ENCODE data around the gene OR10H3. TPM values are rescaled to one million over a fixed set of nuclear protein-coding genes. Genes with fewer than 3 reads are reported as not detected.

OR10H3 gene
- total and polyA plus RNA-seq, 2 of the 13 experiments (the other 11 are each of a cell fraction or from before 2014, with no cell fraction given): not detected

GRCh38 chr19:15722956-15723355, 14.8 kb upstream of the OR10H3 start:
- Histone ChIP-seq H3K4me2 (ENCODE audit: low read depth, low read length) (no peak overlapping the region), H4K20me1 (ENCODE audit: insufficient read depth, low read length) (no peaks in the 10 kb centered on the region), H3K27ac (ENCODE audit: extremely low read length, insufficient read depth, low read length) (no peak overlapping the region), H3K36me3 (replicated peaks in 1 of 2; ENCODE audit: control insufficient read depth in 1 of 2, insufficient read depth in 2 of 2, low read length in 2 of 2) (no peaks in the 10 kb centered on the region), H3K4me3 (replicated peaks in 1 of 3; ENCODE audit: insufficient read depth in 1 of 3, low read depth in 2 of 3, low read length in 3 of 3) (no peak overlapping the region), H3K79me2 (ENCODE audit: insufficient read depth, low read length) (no peaks in the 10 kb centered on the region), H3K9me3 (ENCODE audit: low read length) (no peaks in the 10 kb centered on the region), H3K4me1 (ENCODE audit: insufficient read depth, low read length) (no peaks in the 10 kb centered on the region), H2AFZ (ENCODE audit: low read length) (no peak overlapping the region), H3K9ac (ENCODE audit: insufficient read depth, low read depth, low read length) (no peak overlapping the region), H3K27me3 (ENCODE audit: control insufficient read depth in 1 of 2, insufficient read depth in 2 of 2, low read length in 2 of 2) (no peaks in the 10 kb centered on the region)
- 57% methylated on average over 17 of the region's 25 CpGs for WGBS (ENCODE audit: low lambda C conversion rate)
- no peak for FAIRE-seq
- ATAC-seq: no peak
- no TSS peak for BruUV-seq (replicated peaks)
- in situ Hi-C loops (cut with HindIII; ENCODE audit: extremely low pct_ligation_motif_present, low pct_unique_long_range_greater_than_20kb): no loop called here
- intact Hi-C loops (cut with micrococcal nuclease; ENCODE audit: unreplicated experiment): no loop called here
- DNase-seq (ENCODE audit: low spot score): no peak
- ChIA-PET CTCF (ENCODE audit: low intra/inter-chr PET ratio, low total read pairs) (no interaction called here), POLR2A (no interaction called here)
- TF ChIP-seq SIN3A (IDR thresholded peaks at IDR 0.05; ENCODE audit: borderline replicate concordance, low read depth, low read length): no peak
- no peak for TF ChIP-seq ETV6 (CRISPR knock-in tag; conservative IDR thresholded peaks at IDR 0.05)
- no peak for TF ChIP-seq NFATC3 (CRISPR knock-in tag; IDR thresholded peaks at IDR 0.05)
- no peak for TF ChIP-seq BRD4 (CRISPR knock-in tag; IDR thresholded peaks at IDR 0.05)
- no peak for TF ChIP-seq ZNF432 (CRISPR knock-in tag; IDR thresholded peaks at IDR 0.05; ENCODE audit: borderline replicate concordance)
- TF ChIP-seq ZNF331 (CRISPR knock-in tag; IDR thresholded peaks at IDR 0.05): no peak
- TF ChIP-seq PHF20 (CRISPR knock-in tag; IDR thresholded peaks at IDR 0.05): no peak
- no peak for TF ChIP-seq PLRG1 (conservative IDR thresholded peaks at IDR 0.05)
- TF ChIP-seq ZNF329 (CRISPR knock-in tag; IDR thresholded peaks at IDR 0.05; ENCODE audit: low read depth): no peak
- TF ChIP-seq PRPF4 (IDR thresholded peaks at IDR 0.05; ENCODE audit: low read depth, low read length, poor library complexity, severe bottlenecking): no peak

- ChIA-PET POLR2A (no interaction called here), CTCF (ENCODE audit: low intra/inter-chr PET ratio, low total read pairs) (no interaction called here)
- in situ Hi-C loops (cut with HindIII; ENCODE audit: extremely low pct_ligation_motif_present, low pct_unique_long_range_greater_than_20kb) (no loop called here), intact Hi-C loops (cut with micrococcal nuclease; ENCODE audit: unreplicated experiment) (no loop called here)
- 17% methylated on average over 5 of the region's 5 CpGs for WGBS (ENCODE audit: low lambda C conversion rate)
- ATAC-seq (no peak), DNase-seq (ENCODE audit: low spot score) (no peak), FAIRE-seq (no peak)
- Histone ChIP-seq H3K4me3 (replicated peaks in 1 of 3; ENCODE audit: insufficient read depth in 1 of 3, low read depth in 2 of 3, low read length in 3 of 3) (no peak within 1 kb of the TSS), H3K9ac (ENCODE audit: insufficient read depth, low read depth, low read length) (no peak within 1 kb of the TSS), H3K9me3 (ENCODE audit: low read length) (no peaks in the 10 kb centered on the region), H2AFZ (ENCODE audit: low read length) (no peak within 1 kb of the TSS), H3K79me2 (ENCODE audit: insufficient read depth, low read length) (no peaks in the 10 kb centered on the region), H3K27ac (ENCODE audit: extremely low read length, insufficient read depth, low read length) (no peak within 1 kb of the TSS), H4K20me1 (ENCODE audit: insufficient read depth, low read length) (no peaks in the 10 kb centered on the region), H3K4me2 (ENCODE audit: low read depth, low read length) (no peak within 1 kb of the TSS), H3K27me3 (ENCODE audit: control insufficient read depth in 1 of 2, insufficient read depth in 2 of 2, low read length in 2 of 2) (no peaks in the 10 kb centered on the region), H3K36me3 (replicated peaks in 1 of 2; ENCODE audit: control insufficient read depth in 1 of 2, insufficient read depth in 2 of 2, low read length in 2 of 2) (no peaks in the 10 kb centered on the region), H3K4me1 (ENCODE audit: insufficient read depth, low read length) (no peaks in the 10 kb centered on the region)
- BruUV-seq (replicated peaks): no TSS peak
- no peak for TF ChIP-seq ZNF3 (CRISPR knock-in tag; IDR thresholded peaks at IDR 0.05)
- TF ChIP-seq ZNF414 (CRISPR knock-in tag; IDR thresholded peaks at IDR 0.05): no peak
- no peak for TF ChIP-seq SP1 (IDR thresholded peaks at IDR 0.05)
- TF ChIP-seq SP1 (CRISPR knock-in tag; IDR thresholded peaks at IDR 0.05): no peak
- no peak for TF ChIP-seq ZNF282 (IDR thresholded peaks at IDR 0.05; ENCODE audit: partially characterized antibody)
- TF ChIP-seq MBNL3 (CRISPR knock-in tag; conservative IDR thresholded peaks at IDR 0.05): no peak
Observed at GRCh38 chr19:15727724-15728123, 10.1 kb upstream of the OR10H3 start, which contains the start of gene OR10H2. OR10H2 (plus strand) TSS chr19:15728024; CDS start chr19:15728044, 20 bp downstream.
